Lower lobe of right lung (tissue), 2 donors: ENCODE data around the gene ZNF630. TPM values are rescaled to one million over a fixed set of nuclear protein-coding genes. Genes with fewer than 3 reads are reported as not detected.
A peak's percentile ranks its signal among the peaks of the same experiment; 100 is the strongest.

Experiments used
- ATAC-seq, 2 donors: fragments of 200-7000 bp; cut with Tn5 transposase; one replicate each; pipeline ENCODE4 v1.9.1; 2020 to 2022; ENCODE audit warnings: mild to moderate bottlenecking in 2 of 2, moderate library complexity in 2 of 2
- DNase-seq: peaks from one replicate; pipeline ENCODE4 v3.0.0-alpha.2; 2020
- H3K27ac ChIP-seq: fragments of 200-600 bp; one replicate; pipeline ENCODE4 v1.8.0; 2022
- H3K27me3 ChIP-seq: fragments of 200-600 bp; one replicate; pipeline ENCODE4 v1.8.0; 2022; ENCODE audit warnings: low read depth
- H3K36me3 ChIP-seq: fragments of 200-600 bp; one replicate; pipeline ENCODE4 v1.8.0; 2022; ENCODE audit warnings: mild to moderate bottlenecking
- H3K4me1 ChIP-seq: fragments of 200-600 bp; one replicate; pipeline ENCODE4 v1.8.0; 2022
- H3K4me3 ChIP-seq: fragments of 200-600 bp; one replicate; pipeline ENCODE4 v1.8.0; 2022; ENCODE audit warnings: mild to moderate bottlenecking
- H3K9me3 ChIP-seq: fragments of 200-600 bp; one replicate; pipeline ENCODE4 v1.8.0; 2022
- CTCF ChIP-seq: fragments of 200-600 bp; IDR thresholded peaks from one replicate; pipeline ENCODE4 v1.8.0; 2022; ENCODE audit warnings: antibody characterized with exemption, mild to moderate bottlenecking
- intact Hi-C: fragments of 100-400 bp; cut with DNase I; formaldehyde crosslinking; loops from one replicate; pipeline ENCODE4 v1.11.0; 2022
- total RNA-seq: library from RNA; stranded (reverse); fragmentation: NEBNext Ultra II Directional; extraction: Animal tissue kit (Norgen Biotek cat#: 25700); gene quantifications from one replicate; pipeline ENCODE4 v1.2.1, GENCODE V29; 2021
- donor health status: DM: no; HTN: yes; CAD: no; lungs with severe emphysema.

The ZNF630 gene
- total RNA-seq, 1 donor from 2014 or later, result 4.0 TPM

GRCh38 chrX:48068096-48068887 lies 3.1 kb downstream of the ZNF630 start:
- intact Hi-C loops, result no loop called here
- Histone ChIP-seq H3K4me1 (no peaks in the 10 kb centered on the region), H3K4me3 (no peak overlapping the region), H3K36me3 (peaks cover 7% of the 10 kb centered on the region), H3K27me3 (no peaks in the 10 kb centered on the region), H3K27ac (no peak overlapping the region), H3K9me3 (no peaks in the 10 kb centered on the region)
- TF ChIP-seq CTCF, result no peak
- ATAC-seq, result no peak
- no peak for DNase-seq

- H3K9me3 ChIP-seq, result peaks cover 2% of the 10 kb centered on the region
- H3K27me3 ChIP-seq, result no peaks in the 10 kb centered on the region
- no peak overlapping the region for H3K27ac ChIP-seq
- intact Hi-C loops, result no loop called here
- no peaks in the 10 kb centered on the region for H3K4me1 ChIP-seq
- H3K36me3 ChIP-seq, result peaks cover 33% of the 10 kb centered on the region
- no peak for DNase-seq
- no peak for TF ChIP-seq CTCF
- H3K4me3 ChIP-seq, result no peak overlapping the region
- no peak for ATAC-seq
These were observed 7.2 kb downstream of the ZNF630 start for GRCh38 chrX:48064261-48064660.

DNA sequence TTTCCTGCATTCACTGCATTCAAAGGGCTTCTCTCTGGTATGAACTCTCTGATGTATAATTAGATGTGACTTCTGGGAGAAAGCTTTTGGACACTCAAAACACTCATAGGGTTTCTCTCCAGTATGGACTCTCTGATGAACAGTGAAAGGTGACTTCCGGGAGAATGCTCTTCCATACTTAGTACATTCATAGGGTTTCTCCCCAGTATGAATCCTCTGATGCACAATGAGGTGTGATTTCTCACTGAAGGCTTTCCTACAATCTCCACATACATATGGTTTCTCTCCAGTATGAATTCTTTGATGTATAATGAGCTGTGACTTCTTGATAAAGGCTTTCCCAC lies 12.2 kb downstream of the ZNF630 start:
- H3K27me3 ChIP-seq, result no peaks in the 10 kb centered on the region
- no peak overlapping the region for H3K4me3 ChIP-seq
- TF ChIP-seq CTCF, result no peak
- no peak for ATAC-seq
- H3K36me3 ChIP-seq, result peaks cover 30% of the 10 kb centered on the region
- H3K9me3 ChIP-seq, result peaks cover 6% of the 10 kb centered on the region
- no peak overlapping the region for H3K27ac ChIP-seq
- intact Hi-C loops, result no loop called here
- no peaks in the 10 kb centered on the region for H3K4me1 ChIP-seq
- no peak for DNase-seq

- no peak for TF ChIP-seq CTCF
- Histone ChIP-seq H3K4me1 (no peaks in the 10 kb centered on the region), H3K27ac (no peak overlapping the region), H3K36me3 (peaks cover 26% of the 10 kb centered on the region), H3K4me3 (no peak overlapping the region), H3K9me3 (peaks cover 6% of the 10 kb centered on the region), H3K27me3 (no peaks in the 10 kb centered on the region)
- ATAC-seq (no peak), DNase-seq (no peak)
- intact Hi-C loops, result no loop called here
These were observed 12.7 kb downstream of the ZNF630 start for GRCh38 chrX:48058621-48059295.

DNA sequence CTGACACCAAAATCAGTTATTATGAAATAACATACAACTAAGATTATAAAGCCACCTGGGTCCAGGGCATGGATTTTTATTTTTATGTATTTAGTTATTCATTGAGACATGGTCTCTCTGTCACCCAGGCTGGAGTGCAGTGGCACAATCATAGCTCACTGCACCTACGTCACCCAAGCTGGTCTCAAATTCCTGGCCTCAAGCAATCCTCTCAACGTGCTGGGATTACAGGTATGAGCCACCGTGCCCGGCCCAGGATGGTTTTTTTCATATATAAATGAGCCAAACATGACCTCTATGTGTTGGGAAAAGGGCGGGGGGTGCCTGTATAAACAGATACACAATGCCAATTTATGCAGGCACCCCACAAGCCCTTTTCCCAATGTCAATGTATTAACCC lies 24.6 kb downstream of the ZNF630 start:
- Histone ChIP-seq H3K36me3 (no peaks in the 10 kb centered on the region), H3K4me3 (no peak overlapping the region), H3K9me3 (no peaks in the 10 kb centered on the region), H3K4me1 (no peaks in the 10 kb centered on the region), H3K27ac (peak overlapping the region; percentile 6), H3K27me3 (no peaks in the 10 kb centered on the region)
- DNase-seq, result no peak
- TF ChIP-seq CTCF, result no peak
- ATAC-seq, result no peak
- intact Hi-C loops, result no loop called here
